Kidney tubule cell (primary cell): ENCODE measurements around the gene BLMH.

Experiments used
- DNase-seq: peaks from one replicate; pipeline ENCODE4 v3.0.0-alpha.2; 2018; ENCODE audit warnings: low spot score

BLMH gene, protein sequence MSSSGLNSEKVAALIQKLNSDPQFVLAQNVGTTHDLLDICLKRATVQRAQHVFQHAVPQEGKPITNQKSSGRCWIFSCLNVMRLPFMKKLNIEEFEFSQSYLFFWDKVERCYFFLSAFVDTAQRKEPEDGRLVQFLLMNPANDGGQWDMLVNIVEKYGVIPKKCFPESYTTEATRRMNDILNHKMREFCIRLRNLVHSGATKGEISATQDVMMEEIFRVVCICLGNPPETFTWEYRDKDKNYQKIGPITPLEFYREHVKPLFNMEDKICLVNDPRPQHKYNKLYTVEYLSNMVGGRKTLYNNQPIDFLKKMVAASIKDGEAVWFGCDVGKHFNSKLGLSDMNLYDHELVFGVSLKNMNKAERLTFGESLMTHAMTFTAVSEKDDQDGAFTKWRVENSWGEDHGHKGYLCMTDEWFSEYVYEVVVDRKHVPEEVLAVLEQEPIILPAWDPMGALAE

DNA sequence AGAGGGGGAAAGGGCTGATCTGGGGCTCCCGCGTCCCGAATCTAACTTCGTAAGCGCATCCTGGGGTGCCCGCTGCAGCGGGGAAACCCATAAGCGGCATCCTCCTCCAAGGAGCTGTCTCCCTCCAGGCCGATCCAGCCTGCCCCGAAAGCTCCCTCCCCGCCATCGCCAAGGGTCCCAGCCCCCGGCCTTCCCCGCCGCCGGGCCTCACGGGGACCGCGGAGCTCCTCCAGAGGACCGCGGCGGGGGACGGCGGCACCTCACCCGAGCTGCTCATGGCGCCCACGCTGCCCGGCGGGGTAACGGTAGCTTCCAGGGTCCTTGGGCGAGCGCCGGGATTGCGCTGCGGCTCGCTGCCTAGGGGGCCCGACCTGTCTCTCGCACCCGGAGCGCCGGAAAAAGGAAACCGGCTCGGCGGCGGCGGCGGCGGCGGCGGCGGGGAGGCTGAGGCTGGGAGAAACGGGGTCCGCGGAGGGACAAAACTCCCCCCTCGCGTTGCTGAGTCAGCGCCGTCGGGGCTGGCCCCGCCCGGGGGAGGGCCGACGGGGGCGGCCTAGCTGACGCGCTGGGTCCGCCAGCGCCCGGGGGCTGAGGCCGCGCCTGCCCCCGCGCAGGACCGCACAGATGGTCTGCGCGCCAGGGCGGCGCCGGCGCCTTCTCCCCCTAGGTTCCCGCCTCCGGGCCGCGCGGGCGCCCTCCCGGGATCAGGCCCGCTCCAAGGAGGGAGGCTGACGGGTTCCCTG lies at the start of gene BLMH:
Gene BLMH (minus strand): TSS at position 402 of the 743 bp plus-strand sequence. CDS start 125 bp downstream, at position 277.
- DNase-seq: peak; percentile 85

DNA sequence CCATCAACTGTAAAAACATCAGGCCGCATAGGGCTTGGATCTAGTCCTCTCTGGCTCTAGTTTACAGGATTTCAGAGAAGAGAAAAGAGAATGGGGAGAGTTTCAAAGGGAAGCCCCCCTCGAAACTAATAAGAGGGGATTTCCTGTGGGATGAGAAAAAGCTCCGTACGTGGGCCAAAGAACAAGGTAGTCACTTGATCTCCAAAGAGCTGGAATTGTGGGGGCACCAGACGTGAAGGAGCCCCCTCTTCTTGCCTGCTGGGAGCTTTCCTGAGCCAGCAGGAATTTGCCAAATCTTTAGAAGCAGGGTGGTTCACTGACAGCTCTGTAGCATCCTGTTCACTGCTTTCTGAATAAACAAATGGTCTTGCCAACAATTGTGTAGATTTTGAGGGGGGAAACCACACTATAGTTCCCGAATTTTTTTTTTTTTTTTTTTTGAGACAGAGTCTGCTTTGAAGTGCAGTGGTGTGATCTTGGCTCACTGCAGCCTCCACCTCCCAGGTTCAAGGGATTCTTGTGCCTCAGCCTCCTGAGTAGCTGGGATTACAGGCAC lies 49.1 kb upstream of the BLMH start:
- no peak for DNase-seq

DNA sequence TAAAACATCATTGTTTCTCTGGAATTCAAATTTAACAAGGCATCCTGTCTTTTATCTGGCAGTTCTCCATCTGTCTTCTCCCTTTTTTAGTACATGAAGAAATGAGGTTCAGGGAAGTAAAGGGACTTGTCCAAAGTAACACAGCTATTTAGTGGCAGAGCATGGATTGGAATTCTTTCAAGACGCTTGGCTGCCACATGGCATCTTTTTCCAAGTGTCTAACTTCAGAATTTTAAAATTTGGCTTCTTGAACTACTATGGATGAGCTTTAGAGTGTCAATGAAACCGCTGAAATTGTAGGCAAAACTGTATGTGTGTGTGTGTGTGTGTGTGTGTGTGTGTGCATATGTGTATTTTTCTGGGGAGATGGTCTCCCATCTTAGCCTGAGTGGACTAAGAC lies 47.3 kb upstream of the BLMH start:
- DNase-seq: no peak

DNA sequence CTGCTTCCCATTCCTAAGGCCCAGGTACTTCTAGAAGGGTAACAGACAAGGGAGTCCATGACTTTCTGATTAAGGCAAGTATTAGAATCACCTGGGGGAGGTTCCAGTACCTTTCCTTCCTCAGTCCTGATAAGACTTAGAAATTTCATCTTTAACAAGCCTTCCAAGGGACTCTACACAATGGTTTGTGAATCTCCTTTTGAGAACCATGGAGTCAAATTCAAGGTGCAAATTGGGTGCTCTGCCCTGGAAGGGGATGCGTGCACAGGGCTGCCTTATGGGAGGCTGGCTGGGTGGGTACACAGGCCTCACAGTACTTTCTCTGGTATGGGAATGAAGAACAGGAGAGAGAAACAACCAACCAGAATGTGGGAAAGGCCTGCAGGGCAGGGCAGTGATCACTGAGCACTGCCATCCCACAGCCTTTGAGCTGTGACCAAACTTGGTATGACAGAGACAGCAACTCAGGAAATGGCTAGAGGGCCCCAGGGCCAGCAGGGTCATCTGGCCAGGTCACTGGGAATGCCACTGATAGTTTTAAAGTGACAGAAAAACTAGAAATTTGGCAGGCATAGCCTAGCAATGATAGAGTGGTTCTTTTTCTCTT lies 45.8 kb upstream of the BLMH start:
- peak; percentile 60 for DNase-seq

DNA sequence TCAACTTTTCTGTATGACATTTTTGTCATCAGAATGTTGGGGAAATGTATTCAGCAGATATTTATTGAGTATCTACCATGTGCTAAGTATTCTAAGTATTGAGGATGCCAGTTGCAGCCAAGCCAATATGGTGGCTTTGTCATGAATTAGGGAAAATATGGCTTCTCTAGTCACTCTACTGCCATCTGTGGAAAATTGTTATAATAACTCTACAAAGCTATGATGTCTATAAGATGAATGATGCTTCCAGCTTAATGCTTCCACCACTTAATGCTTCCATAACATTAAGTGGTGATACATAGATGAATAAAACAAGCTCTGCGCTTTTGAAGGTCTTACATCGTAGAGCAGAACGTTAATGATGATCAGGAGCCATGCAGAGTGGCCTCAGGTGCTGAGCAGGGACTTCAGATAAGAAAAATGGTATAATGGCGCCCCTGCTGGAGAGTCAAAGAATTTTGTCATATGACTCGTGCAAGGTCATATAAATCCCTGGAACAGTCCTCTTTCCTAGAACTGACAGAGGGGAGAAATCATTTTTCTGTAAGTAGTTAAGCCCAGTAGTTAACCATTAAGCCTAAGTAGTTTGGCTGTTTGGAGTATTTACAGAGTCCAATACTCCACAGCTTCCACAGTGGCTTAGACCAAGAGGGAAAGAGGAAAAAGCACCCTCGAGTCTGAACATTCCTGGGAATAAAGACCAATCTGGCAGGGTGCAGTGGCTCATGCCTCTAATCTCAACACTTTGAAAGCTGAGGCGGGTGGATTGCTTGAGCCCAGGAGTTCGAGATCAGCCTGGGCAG lies 44.8 kb upstream of the BLMH start:
- DNase-seq: peak; percentile 85

DNA sequence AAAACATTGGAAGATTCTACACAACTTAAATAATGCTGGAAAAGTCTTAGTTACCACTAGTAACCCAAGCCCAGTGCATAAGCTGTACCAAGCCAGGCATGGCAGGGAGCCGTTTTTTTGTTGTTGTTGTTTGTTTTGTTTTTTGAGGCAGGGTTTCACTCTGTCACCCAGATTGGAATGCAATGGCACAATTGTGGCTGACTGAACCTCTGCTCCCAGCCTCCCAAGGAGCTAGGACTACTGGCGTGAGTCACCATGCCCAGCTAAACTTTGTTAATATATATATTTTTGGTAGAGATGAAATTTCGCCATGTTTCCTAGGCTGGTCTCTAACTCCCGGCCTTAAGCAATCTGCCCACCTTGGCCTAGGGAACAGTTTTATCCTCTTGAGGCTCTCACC lies 42.7 kb upstream of the BLMH start:
- DNase-seq: peak; percentile 20

DNA sequence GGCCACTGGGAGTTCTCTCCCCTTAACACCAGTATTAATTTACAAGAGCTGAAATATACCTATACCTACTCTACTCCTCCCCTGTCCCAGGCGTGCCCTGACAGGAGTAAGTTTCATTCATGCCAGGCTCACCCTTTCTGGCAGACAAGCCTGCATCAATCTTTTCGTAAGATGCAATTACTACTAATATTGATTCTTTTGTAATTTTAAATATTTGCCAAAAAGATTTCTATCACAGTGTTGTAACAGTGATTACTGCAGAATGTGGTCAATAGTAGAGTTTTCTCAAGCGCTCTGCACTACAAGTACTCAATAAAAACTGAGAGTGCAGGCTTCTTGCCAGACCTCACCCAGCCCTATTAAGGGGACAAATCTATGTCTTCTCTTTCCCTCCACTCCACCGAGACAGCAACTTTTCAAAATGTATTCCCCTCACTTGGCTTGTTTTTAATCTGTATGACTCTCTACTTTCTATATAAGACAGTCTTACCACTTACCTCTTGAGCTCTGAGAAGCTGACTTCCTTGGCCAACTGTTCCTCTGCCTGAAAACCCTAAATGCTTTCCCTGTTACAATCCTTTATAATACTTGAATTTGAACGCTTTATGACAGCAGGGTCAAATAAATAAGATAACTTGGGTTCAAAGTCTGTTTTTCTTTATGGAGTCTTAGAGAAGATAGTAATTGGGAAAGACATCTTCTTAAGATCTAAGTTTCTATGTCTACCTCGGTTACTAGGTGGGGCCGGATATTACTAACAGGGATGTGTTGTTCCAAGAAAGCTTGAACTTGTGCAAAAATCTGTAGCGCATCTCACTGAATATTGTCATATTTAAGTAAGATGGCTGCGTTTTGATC lies 42.0 kb upstream of the BLMH start, which contains the start of gene TMIGD1:
Gene TMIGD1 (minus strand): TSS at position 555 of the 858 bp plus-strand sequence. CDS start 1,924 bp downstream, outside the sequence.
- no peak for DNase-seq

DNA sequence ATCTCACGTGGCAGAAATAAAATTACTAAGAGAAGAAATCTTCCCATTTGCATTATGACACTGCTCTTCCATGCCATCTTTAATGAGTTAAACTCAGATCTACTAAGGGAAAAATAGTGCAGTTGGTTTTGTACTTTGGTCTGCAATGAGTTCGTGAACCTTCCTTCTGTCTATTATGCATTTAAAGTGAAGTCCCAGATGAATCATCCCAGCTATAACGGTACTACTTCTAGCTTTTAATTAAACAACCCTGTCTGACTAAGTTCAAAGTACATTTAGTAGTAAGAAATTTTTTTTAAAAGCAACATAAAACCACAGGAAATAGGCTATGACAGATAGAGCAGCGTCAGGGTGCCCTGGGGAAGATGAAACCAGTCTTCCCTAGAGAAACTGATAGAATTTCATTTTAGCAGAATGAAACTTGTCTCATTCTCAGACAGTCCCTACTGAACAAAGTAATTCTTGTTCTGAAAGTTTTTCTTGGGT lies 40.4 kb upstream of the BLMH start:
- DNase-seq: peak; percentile 88

DNA sequence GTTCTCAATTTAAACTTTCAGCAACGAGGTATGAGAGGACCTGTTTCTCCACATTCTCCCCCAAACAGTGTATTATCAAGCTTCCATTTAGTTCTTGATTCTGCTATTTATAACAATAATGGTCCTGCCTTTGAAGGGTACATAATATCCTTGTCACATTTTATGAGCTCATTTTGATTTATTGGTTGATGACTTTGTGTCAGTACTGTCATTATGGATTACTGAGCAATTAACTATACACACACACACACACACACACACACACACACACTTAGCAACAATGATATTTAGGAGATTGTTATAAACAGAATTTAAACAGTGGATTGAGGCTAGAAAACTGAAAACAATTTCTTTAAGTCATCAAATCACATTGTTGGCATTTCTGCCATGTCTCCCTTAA lies 35.1 kb upstream of the BLMH start:
- no peak for DNase-seq

DNA sequence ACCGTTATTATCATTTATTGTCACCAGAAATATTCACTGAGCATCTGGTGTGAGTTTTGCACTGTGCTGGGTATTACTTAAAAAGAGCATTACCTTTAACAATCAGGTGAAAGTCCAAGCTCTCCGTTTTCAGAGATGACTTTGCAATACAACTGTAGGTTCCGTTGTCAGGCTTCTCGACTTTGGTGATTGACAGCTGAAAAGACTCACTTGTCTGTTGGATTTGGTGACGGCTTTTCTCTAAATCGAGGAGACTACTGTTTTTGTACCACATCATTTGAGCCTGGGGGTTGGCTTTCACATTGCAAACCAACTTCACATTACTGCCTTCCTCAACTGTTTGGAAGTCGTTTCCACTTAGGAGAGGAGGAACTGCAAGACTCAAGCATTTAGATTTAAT lies 33.0 kb upstream of the BLMH start:
- no peak for DNase-seq

DNA sequence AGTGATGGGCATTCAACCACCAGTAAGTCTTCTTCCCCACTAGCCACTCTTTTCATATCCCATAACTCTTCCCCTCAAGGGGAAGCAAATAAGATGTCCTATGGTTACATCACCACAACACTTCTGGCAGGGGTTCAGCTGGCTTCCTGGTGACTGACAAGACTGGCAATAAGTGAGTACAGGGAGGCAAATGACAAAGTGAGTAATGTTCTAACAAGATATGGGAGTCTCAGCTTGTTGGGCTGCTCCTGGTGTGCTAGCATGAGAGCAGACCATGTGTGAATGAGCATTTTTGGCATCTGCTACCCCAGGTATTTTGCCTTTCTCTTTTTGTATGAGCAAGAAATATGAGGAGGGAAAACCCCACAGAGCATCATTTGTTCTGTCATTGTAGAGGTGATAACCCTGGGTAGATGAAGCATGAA lies 32.2 kb upstream of the BLMH start:
- peak; percentile 78 for DNase-seq

DNA sequence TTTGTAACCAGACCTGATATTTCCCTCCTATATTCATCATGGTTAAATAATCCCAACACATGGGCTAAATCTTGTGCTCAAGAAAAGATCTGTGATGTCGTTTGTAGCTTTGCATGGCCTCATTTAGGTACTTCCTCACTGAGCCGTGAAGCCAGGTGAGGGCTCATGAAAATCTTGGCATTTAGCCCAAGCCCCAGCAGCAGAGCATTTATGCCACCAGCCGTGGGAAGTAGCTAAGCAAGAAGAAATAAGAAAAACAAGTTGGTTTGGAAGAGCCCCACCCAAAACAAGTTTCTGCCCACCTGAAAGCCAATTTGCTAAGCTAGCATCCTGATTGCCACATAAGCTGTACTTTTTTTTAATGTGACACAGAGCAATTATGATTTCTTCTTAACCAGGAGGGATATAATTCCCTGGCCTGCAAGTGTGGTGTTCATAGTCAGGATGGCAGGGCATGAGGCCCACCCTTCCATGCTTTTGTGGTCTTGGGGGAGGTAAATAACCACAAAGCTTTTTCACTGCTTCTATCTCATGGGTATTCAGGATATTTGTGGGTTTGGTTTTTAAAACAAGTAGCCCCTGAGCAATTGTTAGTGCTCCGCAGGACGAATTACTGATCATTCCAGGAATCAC lies 31.6 kb upstream of the BLMH start:
- peak; percentile 59 for DNase-seq

DNA sequence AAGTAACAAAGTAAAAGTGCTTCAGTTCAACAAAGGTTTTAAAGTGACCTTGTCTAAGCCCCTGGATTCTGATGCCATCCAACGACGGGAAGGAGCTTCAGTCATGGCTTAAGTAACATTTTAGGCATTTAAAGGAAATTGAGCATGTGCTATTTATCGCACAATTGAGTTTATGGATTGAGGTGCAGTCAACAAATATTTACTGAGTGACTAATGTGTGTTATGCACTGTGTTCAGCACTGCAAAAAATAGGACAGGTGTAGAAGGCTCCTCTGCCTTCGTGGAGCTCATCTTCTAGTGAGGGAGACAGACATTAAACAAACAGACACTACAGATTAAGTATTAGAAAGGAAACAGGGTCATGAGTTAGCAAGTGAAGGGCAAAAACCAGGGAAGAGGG lies 29.6 kb upstream of the BLMH start:
- DNase-seq: no peak

DNA sequence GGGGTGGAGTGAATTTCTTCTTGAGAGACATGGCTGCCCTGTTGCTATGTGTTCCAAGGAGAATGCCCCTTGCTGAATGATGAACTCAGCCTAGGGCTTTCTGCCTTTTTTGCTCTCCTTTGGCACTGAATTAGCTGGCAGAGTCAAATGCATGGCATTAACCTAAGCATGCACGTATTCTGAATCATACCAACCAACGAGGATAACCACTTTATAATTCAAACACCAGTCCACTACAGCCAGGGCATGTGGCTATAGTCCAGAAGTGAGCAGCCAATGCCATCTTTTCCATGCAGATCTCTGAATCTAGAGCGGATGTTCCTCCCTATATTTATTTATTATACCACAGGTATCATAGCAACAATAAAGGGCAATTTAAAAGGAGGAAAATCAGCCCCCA lies 26.4 kb upstream of the BLMH start:
- no peak for DNase-seq

DNA sequence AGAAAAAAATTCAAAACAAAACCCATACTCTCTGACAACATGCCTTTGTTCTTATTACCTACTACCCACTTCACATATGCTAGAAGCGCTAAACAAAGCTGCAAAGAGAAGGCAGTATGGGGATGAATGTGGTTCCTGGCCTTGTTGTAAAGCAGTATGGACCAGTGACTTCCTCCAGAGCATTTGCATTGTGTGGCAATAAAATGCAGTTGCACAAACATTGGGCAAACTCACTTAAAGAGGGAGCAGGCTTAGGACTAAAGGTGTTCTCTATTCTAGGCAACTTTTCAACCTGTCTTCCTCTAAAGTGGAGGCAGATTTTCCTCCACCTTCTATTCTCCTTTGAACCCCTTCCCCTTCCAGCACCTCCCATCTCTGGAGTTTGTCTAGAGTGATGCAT lies 25.0 kb upstream of the BLMH start:
- DNase-seq: no peak

DNA sequence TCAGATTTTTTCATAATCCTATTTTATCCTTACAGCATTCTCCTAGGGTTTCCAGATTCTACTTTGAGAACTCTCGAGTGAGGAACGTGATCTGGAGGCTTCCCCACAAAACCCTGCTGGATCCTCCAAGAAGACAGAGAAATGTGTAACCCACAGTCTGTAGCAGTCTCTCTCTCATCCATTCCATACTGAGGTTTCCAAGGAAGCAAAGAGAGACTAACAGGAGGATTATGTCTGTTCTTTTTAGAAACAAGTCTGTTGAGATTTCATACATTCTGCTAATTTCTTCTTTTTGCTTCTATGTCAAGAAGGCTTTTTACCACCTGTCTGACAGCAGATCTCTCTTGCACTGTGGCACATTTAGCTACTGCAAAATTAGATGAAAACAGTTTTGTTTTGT lies 23.4 kb upstream of the BLMH start:
- no peak for DNase-seq

DNA sequence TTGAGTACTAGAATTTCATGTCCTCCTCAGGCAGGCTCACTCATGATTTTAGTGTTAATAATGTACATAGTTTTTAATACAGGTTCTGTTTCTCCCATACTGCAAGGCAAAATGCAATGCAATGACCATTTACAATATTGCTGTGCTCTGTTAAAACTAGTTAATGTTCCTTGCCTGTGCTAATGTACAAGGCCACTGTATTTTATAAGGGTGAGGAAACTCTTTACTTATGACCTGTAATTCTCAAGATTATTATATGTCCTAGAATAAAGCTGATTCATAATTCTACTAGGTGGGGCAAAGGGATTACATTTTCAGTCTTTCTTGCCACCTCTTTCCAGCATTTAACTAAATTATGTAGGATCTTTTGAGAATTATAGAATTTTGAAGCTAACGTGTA lies 22.7 kb upstream of the BLMH start:
- DNase-seq: no peak

DNA sequence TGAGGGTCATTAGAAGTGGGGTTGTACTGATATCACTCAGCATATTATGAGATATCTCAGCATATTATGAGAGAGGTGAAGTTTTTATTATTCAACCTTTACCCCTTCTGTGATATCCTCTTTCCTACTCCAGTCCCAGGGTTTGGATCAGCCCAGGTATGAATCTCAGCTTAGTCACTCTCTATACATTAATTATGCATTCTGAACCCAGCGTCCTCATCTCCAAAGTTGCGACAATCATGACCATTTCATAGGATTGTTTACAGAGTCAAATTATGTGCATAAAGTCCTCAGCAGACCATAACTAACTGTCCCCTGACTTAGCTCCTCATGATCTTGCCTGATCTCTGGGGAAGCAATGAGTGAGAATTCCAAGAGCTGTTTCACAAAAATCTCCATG lies 20.5 kb upstream of the BLMH start:
- DNase-seq: no peak

DNA sequence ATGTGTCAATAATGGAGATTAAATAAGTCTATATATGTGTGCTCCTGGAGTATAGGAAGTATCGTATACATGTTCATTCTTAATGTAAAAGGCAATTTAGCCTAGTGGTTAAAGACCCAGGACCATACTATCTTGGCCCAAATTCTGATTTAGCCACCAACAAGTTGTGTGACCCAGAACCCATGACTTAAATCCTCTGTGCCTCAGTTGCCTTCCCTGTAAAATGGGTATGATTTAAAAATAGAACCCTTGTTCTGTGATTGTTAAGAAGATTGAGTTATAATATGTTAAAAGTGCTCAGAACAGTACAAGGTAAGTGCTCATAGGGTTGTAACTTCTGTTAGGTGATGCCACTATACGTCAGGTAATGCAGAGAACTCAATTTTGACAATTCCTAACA lies 18.8 kb upstream of the BLMH start:
- DNase-seq: no peak

DNA sequence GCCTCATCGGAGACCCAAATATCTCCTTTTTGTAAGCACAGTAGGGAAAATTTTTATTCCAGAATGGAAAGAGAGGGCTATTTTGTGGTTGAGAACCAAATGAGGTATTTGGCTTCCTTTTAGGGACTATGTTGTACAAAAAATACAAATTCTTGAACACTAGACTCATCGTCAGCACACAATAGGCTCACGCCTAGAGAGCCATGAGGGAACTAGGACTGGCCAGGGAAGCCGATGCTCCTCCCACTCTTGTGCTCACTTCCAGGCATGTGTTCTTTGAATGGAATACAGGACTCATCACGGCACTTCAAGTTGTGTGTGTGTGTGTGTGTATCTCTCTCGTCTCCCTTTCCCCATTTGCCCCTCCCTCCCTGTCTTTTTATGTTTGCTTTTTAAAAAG lies 17.8 kb upstream of the BLMH start:
- no peak for DNase-seq
